A549 treated with dexamethasone at 1 μM for 4 hours (cell line): ENCODE measurements around the gene CREB3L2. TPM values are rescaled to one million over a fixed set of nuclear protein-coding genes. Genes with fewer than 3 reads are reported as not detected.

ENCODE experiments used
- total RNA-seq: library from RNA; stranded (reverse); fragments of 200-300 nt; extraction: Qiagen RNA extraction; gene quantifications from 5 replicates; pipeline ENCODE4 v1.2.3, GENCODE V29; 2022

Gene CREB3L2
- 28.0 to 41.6 TPM (median 39.2 TPM) in 5 replicates for total RNA-seq

GRCh38 chr7:138001529-138002095, at the start of gene CREB3L2:
CREB3L2 (minus strand) TSS chr7:138002086; CDS start chr7:138001705, 381 bp downstream.

GRCh38 chr7:137846827-137847567, 154.9 kb downstream of the CREB3L2 start, which contains the start of gene DGKI:
DGKI (minus strand) TSS chr7:137846974.

Other genes with a start within 250 kb of the CREB3L2 start
- 0.19 to 0.43 TPM (median 0.22 TPM) in 5 replicates for gene DGKI, start 155.1 kb downstream of the CREB3L2 start, total RNA-seq
- 0.04 to 0.08 TPM (median 0.06 TPM) in 3 of 5 replicates, not detected in the others for gene AKR1D1, start 74.4 kb upstream of the CREB3L2 start, total RNA-seq